ENCODE results near the gene SGCD.

SGCD gene

GRCh38 chr5:156481741-156482140, 154.8 kb downstream of the SGCD start:
- TF ChIP-seq JUND (IDR thresholded peaks at IDR 0.05; ENCODE audit: low read depth): no peak
- in situ Hi-C loops (cut with HindIII; ENCODE audit: low pct_unique_long_range_greater_than_20kb, low sequenced_read_pairs): no loop called here
- no peak for DNase-seq (ENCODE audit: low read depth in 1 of 2, low spot score in 1 of 2)

GRCh38 chr5:156482818-156483217, 155.9 kb downstream of the SGCD start:
- no peak for TF ChIP-seq JUND (IDR thresholded peaks at IDR 0.05; ENCODE audit: low read depth)
- in situ Hi-C loops (cut with HindIII; ENCODE audit: low pct_unique_long_range_greater_than_20kb, low sequenced_read_pairs): no loop called here
- no peak for DNase-seq (ENCODE audit: low read depth in 1 of 2, low spot score in 1 of 2)

GRCh38 chr5:156486394-156487238, 159.7 kb downstream of the SGCD start:
- DNase-seq (ENCODE audit: low read depth in 1 of 2, low spot score in 1 of 2): no peak
- in situ Hi-C loops (cut with HindIII; ENCODE audit: low pct_unique_long_range_greater_than_20kb, low sequenced_read_pairs): no loop called here
- TF ChIP-seq JUND (IDR thresholded peaks at IDR 0.05; ENCODE audit: low read depth): no peak

- in situ Hi-C loops (cut with HindIII; ENCODE audit: low pct_unique_long_range_greater_than_20kb, low sequenced_read_pairs): no loop called here
- no peak for DNase-seq (ENCODE audit: low read depth in 1 of 2, low spot score in 1 of 2)
- TF ChIP-seq JUND (IDR thresholded peaks at IDR 0.05; ENCODE audit: low read depth): no peak
Measured at GRCh38 chr5:156491766-156492165, 164.8 kb downstream of the SGCD start.

DNA sequence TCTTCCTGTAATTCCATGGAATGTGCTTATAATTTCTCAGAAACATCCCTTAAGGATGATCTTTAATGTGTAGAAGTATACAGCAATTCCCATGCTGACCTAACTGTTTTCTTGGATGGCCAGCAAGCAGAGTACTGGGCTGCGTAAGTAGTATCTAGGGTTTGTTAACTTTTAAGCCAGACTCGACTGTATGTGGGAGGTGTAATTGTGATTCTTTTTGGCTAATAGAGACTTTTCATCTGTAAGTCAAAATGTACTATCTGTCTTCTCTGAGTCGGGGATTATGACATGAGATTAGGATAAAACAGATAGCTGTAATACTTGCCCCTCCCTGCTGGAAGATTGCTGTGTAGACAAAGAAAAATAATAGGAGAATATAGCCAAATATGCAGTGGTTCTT, 169.3 kb downstream of the SGCD start:
- DNase-seq (ENCODE audit: low read depth in 1 of 2, low spot score in 1 of 2): no peak
- in situ Hi-C loops (cut with HindIII; ENCODE audit: low pct_unique_long_range_greater_than_20kb, low sequenced_read_pairs): no loop called here
- no peak for TF ChIP-seq JUND (IDR thresholded peaks at IDR 0.05; ENCODE audit: low read depth)

DNA sequence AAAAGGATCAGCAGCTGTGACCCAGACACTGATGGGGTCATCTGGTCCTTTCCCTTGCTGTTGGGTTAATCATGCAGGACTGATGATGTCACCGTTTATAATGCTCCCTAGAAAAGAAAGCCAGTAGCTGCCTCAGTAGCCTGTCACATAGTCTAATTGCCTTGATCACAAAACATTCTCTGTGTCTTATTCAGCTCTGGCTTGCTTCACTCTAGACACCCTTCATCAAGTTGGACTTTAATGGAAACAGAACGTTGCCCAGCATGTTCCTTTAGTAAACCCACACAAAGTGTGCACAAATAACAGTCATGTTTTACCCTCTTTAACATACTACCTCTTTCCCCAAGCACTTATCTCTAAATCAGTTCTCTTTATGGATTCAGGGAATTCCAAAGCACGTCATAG, 170.8 kb downstream of the SGCD start:
- no peak for TF ChIP-seq JUND (IDR thresholded peaks at IDR 0.05; ENCODE audit: low read depth)
- in situ Hi-C loops (cut with HindIII; ENCODE audit: low pct_unique_long_range_greater_than_20kb, low sequenced_read_pairs): no loop called here
- DNase-seq (ENCODE audit: low read depth in 1 of 2, low spot score in 1 of 2): no peak

DNA sequence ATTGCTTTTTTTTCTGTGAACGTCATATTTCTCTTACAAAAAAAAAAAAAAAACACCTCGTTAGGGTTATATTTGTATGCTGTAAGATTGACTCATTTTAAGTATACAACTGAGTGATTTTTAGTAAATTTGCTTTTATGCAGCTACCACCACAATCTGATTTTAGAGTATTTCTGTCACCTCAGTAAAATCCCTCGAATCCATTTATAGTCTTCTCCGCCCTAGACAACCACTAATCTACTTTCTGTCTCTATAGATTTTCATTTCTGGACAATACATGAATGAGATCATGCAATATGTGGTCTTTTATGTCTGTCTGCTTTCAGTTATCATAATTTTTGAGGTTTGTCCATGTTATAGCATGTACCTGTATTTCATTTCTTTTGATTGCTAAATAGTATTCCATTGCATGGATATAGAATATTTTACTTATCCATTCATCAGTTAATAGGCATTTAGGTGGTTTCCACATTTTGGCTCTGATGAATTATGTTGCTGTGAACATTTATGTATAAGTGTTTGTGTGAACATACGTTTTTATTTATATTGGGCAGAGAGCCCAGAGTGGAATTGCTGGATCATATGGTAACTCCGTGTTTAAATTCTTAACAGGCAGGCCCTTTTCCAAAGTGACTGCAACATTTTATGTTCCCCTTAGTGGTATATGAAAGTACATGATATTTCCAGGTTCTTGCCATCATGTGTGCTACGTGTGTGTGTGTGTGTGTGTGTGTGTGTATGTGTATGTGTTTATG, 171.4 kb downstream of the SGCD start:
- in situ Hi-C loops (cut with HindIII; ENCODE audit: low pct_unique_long_range_greater_than_20kb, low sequenced_read_pairs): no loop called here
- no peak for TF ChIP-seq JUND (IDR thresholded peaks at IDR 0.05; ENCODE audit: low read depth)
- DNase-seq (ENCODE audit: low read depth in 1 of 2, low spot score in 1 of 2): no peak

- in situ Hi-C loops (cut with HindIII; ENCODE audit: low pct_unique_long_range_greater_than_20kb, low sequenced_read_pairs): no loop called here
- no peak for DNase-seq (ENCODE audit: low read depth in 1 of 2, low spot score in 1 of 2)
- no peak for TF ChIP-seq JUND (IDR thresholded peaks at IDR 0.05; ENCODE audit: low read depth)
Measured at GRCh38 chr5:156500755-156501154, 173.8 kb downstream of the SGCD start.

DNA sequence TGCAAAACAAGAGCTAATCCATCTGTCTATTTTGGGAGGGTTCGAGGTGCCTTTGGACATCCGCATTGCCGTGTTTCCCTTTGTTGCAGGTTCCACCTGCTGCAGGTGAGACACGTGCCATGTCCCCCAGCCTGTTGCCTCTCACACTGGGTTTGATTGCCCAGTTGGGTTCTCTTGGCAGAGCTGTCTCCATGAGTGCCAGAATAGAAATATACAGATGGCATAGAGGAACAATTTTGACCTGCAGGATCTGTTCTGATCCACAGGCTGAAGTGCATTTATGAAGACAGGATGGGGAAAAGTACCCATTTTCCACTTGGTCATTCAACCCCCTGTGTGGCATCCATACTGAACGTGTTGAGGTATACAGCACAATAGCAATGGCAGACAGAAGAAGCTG, 178.1 kb downstream of the SGCD start:
- DNase-seq (ENCODE audit: low read depth in 1 of 2, low spot score in 1 of 2): no peak
- in situ Hi-C loops (cut with HindIII; ENCODE audit: low pct_unique_long_range_greater_than_20kb, low sequenced_read_pairs): no loop called here

GRCh38 chr5:156513123-156513815, 186.3 kb downstream of the SGCD start:
- TF ChIP-seq JUND (IDR thresholded peaks at IDR 0.05; ENCODE audit: low read depth): no peak
- DNase-seq (ENCODE audit: low read depth in 1 of 2, low spot score in 1 of 2): no peak
- in situ Hi-C loops (cut with HindIII; ENCODE audit: low pct_unique_long_range_greater_than_20kb, low sequenced_read_pairs): no loop called here

More for the DNA sequence above, 178.1 kb downstream of the SGCD start:
- no peak for TF ChIP-seq JUND (IDR thresholded peaks at IDR 0.05; ENCODE audit: low read depth)

DNA sequence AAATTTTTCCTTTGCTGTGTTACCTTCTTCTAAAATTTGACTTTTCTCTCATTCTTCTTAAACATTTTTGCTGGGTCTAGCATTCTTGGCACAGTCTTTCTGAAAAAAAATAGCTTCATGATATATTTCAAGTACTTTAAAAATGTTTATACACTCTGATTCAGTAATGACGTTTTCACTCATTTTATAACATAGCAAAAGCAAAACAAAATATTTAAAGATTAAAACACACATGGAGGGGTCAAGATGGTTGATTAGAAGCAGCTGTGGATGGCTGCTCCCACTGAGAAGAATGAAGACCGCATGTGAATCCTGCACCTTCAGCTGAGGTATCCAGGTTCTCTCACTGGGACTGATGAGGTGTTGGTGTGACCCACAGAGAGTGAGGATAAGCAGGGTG, 188.2 kb downstream of the SGCD start:
- no peak for TF ChIP-seq JUND (IDR thresholded peaks at IDR 0.05; ENCODE audit: low read depth)
- in situ Hi-C loops (cut with HindIII; ENCODE audit: low pct_unique_long_range_greater_than_20kb, low sequenced_read_pairs): no loop called here
- DNase-seq (ENCODE audit: low read depth in 1 of 2, low spot score in 1 of 2): no peak

- TF ChIP-seq JUND (IDR thresholded peaks at IDR 0.05; ENCODE audit: low read depth): no peak
- DNase-seq (ENCODE audit: low read depth in 1 of 2, low spot score in 1 of 2): no peak
- in situ Hi-C loops (cut with HindIII; ENCODE audit: low pct_unique_long_range_greater_than_20kb, low sequenced_read_pairs): no loop called here
Measured at GRCh38 chr5:156515803-156516360, 188.9 kb downstream of the SGCD start.

All from T47D (cell line).